NCI-H2081 (cell line): ENCODE results near the gene ABTB1.
A peak's percentile ranks its signal among the peaks of the same experiment; 100 is the strongest.
"Not testable (repeated sequence)": the region's sequence is repeated elsewhere in the genome, so short reads cannot be mapped to it uniquely, and the experiment has no call there.

Experiments
- DNase-seq, 2 experiments: peaks; one replicate each; lab custom pipeline; 2025; lab: John Stamatoyannopoulos, UW

The ABTB1 gene

DNA sequence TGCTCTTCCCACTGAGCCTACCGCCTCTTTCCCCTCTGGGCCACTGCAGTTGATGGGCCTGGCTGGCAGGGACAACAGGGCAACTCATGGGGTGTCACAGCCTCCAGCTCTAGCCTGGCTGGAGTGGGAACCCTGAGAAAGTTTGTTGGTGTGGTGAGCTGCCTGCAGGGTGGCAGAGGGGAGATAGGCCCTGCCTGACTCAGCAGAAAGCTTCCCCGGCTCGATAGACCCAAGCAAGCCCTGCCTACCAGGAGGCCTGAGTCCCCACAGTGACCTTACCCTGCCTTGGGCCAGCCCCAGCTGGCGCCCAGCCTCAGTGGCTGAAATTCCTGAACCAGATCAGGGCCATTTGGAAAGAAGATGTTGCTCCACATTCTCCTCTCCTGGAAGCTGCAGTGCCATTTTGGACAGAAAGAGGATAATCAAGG is 29.4 kb downstream of the ABTB1 start:
- DNase-seq = no peak

GRCh38 chr3:127704840-127705239 is 32.1 kb downstream of the ABTB1 start:
- DNase-seq = not testable (repeated sequence)

DNA sequence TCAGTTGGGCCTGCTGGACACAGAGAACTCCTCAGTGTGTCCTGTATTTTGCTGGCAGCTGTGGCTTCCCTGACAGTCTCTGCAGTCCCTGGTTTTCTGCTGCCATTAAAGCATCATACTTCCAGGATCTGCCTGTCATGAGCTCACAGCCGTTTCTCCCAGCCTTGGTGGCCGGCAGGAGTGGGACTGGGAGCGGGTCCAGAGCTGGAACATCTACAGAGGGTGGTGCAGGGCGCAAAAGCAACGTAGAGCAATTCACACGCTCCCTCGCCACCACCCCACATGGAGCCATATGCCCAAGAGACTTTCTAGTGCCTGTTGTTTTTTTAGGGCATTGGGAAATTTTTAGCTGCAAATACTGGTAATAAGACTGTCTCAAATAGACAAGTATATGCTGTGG is 33.6 kb downstream of the ABTB1 start:
- no peak for DNase-seq

DNA sequence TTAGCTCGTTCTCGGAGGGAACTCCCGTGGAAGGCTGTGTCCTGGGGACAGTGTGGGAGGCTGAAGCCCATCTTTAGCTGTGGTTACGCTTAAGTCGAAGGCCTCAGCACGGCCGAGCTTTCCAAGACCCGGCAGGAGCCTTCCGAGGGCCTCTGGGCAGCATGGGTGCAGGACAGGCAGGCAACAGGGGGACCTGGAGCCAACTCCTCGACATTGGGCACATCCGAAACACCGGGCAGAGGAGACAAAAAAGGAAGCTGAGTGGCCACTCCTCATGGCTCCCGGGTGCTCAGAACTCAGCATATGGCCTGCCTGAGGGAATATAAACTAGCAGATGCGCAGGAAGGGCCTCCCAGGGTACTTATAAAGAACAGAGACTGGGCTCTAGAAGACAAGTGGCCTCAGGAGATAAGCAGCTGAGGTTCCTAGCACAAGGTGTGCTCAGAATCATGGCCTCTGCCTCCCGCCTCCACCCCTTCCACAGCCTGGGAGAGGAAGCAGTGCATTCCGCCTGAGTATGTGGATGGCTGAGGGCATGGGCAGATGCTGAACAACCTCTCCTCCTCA is 34.1 kb downstream of the ABTB1 start:
- no peak for DNase-seq

- no peak for DNase-seq
Observed at GRCh38 chr3:127707851-127708411, 35.2 kb downstream of the ABTB1 start.

DNA sequence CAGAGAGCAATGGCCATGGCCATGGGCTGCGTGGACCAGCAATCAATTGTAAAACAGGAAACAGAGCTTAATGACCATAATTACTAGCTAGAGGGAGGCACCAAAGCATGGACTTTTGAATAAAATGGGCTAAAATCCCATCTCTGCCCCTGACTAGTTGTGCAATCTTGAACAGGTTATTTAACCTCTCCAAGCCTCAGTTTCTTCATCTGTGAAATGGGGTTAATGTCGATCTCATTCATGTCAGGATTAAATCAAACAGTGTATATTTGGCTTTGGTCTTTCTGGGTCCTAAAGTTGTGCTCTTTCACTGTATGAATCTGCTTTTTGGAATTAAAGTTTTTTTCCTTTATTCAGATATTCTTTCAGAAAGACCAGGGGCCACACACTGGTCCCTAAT is 36.1 kb downstream of the ABTB1 start:
- peak in 1 of 2 experiments; percentile 26 for DNase-seq

- DNase-seq = no peak
Observed at GRCh38 chr3:127709320-127710060, 36.7 kb downstream of the ABTB1 start.

GRCh38 chr3:127710155-127710941 is 37.6 kb downstream of the ABTB1 start:
- peak in 1 of 2 experiments; percentile 67 for DNase-seq

GRCh38 chr3:127711021-127711695 is 38.4 kb downstream of the ABTB1 start:
- DNase-seq = peak in 1 of 2 experiments; percentile 26

DNA sequence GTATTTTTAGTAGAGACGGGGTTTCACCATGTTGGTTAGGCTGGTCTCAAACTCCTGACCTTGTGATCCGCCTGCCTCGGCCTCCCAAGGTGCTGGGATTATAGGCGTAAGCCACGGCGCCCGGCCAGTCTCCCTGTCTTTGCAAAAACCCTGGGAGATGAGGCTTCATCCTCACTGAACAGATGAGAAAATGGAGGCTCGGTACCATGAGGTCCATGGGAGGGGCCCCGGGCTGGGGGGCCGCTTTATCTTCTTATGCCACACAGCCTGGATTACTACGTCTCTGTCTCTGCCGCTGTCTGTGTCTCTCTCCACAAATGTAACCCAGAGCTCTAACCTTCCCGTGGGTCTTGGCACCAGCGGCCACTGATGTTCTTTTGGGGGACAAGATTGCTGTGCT is 39.1 kb downstream of the ABTB1 start:
- DNase-seq = no peak

- no peak for DNase-seq
Observed at GRCh38 chr3:127712461-127712860, 39.7 kb downstream of the ABTB1 start.

- DNase-seq = peak; percentile 25 to 64
Observed at GRCh38 chr3:127712881-127713771, 40.4 kb downstream of the ABTB1 start.

GRCh38 chr3:127714125-127714571 is 41.4 kb downstream of the ABTB1 start:
- peak; percentile 81 to 89 for DNase-seq

GRCh38 chr3:127714866-127715265 is 42.1 kb downstream of the ABTB1 start:
- no peak for DNase-seq

DNA sequence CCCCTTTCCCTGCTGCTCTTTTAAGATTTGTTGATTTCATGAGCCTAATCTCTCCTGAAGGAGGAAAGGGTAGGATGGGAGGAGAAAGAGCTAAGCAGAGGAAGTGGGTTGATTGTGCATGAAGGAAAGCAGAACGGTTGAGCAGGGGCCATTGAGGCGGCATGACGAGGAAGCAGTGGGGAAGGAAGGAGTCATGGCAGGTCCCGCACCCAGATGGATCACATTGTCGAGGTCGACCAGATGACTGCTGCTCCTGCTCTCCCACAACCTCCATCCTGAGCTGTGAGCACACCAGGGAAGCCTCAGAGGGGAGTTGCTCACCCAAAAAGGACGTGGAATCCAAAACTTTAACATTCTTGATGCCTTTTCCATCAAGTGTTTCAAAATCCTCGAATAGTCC is 42.8 kb downstream of the ABTB1 start:
- no peak for DNase-seq

- no peak for DNase-seq
Observed at GRCh38 chr3:127716384-127716783, 43.6 kb downstream of the ABTB1 start.

DNA sequence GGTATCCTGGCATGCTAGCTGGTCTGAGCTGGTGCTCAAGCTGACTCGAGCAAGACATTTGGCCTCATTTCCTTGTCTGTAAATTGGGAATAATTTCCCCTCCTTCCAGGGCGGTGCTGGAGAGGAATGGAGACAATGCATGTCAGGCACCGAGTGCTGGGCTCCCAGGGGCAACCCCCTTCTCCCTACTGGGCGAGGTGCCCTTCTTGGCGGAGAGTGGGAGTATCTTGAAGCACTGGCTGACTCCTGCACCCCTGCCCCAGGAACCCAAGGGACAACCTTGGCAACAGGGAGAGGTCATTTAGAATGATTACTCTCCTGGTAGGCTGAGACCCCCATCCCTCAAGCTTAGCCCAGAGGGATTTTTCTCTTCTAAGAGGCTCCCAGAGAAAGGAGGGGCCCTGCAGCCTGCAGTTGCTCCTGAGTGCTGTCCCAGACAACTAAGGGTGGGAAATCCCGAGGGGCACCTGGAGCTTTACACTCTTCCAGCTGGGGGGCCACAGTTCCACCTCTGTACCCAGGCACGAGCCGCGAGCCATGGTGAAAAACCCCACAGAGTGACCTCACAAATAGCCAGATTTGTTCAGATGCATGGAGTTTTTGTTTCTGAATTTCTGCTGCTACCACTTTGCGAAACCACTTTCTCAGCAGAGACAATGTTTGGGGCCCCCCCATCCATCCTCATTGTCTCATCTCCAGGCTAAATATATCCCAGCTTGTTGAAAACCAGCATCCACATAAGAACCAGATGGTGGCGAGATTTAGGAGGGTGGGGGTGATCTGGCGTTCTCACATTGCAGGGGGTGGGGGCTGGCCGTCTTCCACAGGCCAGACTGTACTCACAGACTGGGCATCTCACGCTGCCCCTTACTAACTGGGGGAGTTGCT is 44.8 kb downstream of the ABTB1 start:
- no peak for DNase-seq

- no peak for DNase-seq
Observed at GRCh38 chr3:127718245-127718915, 45.6 kb downstream of the ABTB1 start.

DNA sequence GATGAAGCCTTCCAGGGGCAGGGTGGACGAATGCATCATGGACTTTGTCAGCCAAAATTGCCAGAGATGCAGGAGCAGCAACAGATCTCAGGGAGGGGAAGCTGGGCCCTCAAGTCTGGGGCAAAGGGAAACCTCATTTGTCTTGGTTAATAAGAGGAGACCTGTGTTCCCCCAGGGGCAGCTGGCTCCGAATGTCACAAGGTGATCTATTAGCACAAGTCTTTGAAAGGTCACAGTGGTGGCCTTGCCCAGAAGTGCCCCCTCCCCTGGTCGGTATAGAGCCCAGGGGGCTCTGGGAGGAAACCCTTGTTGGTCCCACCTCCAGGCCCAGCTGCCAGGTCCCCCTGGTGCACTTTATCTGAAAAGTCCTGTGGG is 46.2 kb downstream of the ABTB1 start:
- no peak for DNase-seq
